Effector memory CD4-positive, alpha-beta T cell (primary cell): Measurements from ENCODE around the gene SCNN1B.
"Not testable (repeated sequence)": the region's sequence is repeated elsewhere in the genome, so short reads cannot be mapped to it uniquely, and the experiment has no call there.

ENCODE experiments used
- DNase-seq, 3 donors: peaks; one replicate each; pipeline ENCODE4 v3.0.0-alpha.2; 2020
- H3K27ac ChIP-seq: 2 replicates; pipeline ENCODE4 v1.7.0; 2013; ENCODE audit warnings: mild to moderate bottlenecking, low read length, moderate library complexity; ENCODE audit not compliant: insufficient read depth, poor library complexity, severe bottlenecking
- H3K27me3 ChIP-seq: replicated peaks from 2 replicates; pipeline ENCODE4 v1.7.0; 2013; ENCODE audit warnings: mild to moderate bottlenecking, low read length; ENCODE audit not compliant: insufficient read depth, control insufficient read depth, poor library complexity, severe bottlenecking
- H3K36me3 ChIP-seq: 2 replicates; pipeline ENCODE4 v1.7.0; 2013; ENCODE audit warnings: mild to moderate bottlenecking, low read length, moderate library complexity; ENCODE audit not compliant: control insufficient read depth, insufficient read depth
- H3K4me1 ChIP-seq: 2 replicates; pipeline ENCODE4 v1.7.0; 2013; ENCODE audit warnings: low read length, mild to moderate bottlenecking; ENCODE audit not compliant: control insufficient read depth, insufficient read depth, poor library complexity, severe bottlenecking
- H3K4me3 ChIP-seq: 2 replicates; pipeline ENCODE4 v1.7.0; 2013; ENCODE audit warnings: low read length, low read depth, mild to moderate bottlenecking; ENCODE audit not compliant: insufficient read depth, poor library complexity, severe bottlenecking
- H3K9me3 ChIP-seq: 2 replicates; pipeline ENCODE4 v1.7.0; 2013; ENCODE audit warnings: mild to moderate bottlenecking, low read length, moderate library complexity; ENCODE audit not compliant: control insufficient read depth

Gene SCNN1B

DNA sequence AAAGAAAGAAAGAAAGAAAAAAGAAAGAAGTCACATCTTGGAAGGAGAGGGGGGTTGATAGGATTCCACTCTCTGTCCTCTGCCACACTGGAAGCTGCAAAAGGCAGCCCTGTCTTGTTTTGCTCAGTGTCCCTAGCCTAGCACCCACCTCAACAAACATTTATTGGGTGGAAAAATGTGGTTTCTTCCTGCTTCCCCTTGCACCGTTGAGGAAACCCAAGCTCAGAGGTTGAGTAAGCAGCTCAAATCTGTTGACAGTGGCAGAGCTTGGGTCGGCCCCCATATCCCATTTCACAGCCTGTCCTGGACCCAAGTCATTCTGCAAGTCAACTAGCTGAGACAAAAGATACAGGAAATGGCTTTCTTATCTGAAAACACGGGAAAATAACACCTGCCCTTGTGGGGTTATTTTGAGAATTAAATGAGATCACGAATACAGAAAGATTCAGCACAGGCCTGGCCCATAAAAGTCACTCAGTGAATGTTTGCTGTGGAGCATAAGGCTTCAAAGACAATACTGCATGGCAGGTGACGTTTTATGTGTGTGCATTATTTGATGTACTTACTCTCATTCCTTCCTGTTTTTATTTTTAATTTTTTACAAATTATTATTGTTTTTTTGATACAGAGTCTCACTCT lies 63.6 kb downstream of the SCNN1B start:
- Histone ChIP-seq H3K36me3 (no peaks in the 10 kb centered on the region), H3K27me3 (no peaks in the 10 kb centered on the region), H3K4me3 (no peak overlapping the region), H3K4me1 (no peaks in the 10 kb centered on the region), H3K9me3 (no peaks in the 10 kb centered on the region), H3K27ac (no peak overlapping the region)
- no peak for DNase-seq

DNA sequence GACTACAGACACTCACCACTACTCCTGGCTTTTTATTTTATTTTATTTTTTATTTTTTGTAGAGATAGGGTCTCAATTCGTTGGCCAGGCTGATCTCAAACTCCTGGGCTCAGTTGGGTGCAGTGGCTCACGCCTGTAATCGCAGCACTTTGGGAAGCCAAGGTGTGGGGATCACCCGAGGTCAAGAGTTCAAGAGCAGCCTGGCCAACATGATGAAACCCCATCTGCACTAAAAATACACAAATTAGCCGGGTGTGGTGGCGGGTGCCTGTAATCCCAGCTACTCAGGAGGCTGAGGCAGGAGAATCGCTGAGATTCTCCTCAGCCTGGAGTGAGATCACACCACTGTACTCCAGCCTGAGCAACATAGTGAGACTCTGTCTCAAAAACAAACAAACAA lies 64.2 kb downstream of the SCNN1B start:
- not testable (repeated sequence) for DNase-seq, H3K36me3 ChIP-seq, H3K27me3 ChIP-seq, H3K4me3 ChIP-seq, H3K27ac ChIP-seq, H3K9me3 ChIP-seq, H3K4me1 ChIP-seq

DNA sequence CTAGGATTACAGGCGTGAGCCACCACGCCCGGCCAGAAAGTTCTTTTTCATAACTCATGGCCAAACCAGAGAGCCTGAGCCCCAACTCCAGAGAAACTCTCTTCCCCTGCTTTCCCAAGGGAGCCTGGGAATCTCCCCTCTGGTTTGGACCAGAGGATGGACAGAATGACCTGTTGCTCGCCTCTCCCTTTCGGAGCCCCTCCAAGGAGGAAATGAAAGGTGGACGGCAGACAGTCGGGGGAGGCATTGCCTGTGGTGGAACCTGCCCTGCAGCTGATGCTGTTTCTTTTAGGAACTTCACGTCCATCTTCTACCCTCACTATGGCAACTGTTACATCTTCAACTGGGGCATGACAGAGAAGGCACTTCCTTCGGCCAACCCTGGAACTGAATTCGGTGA lies 65.5 kb downstream of the SCNN1B start:
- no peak overlapping the region for H3K4me3 ChIP-seq
- no peak overlapping the region for H3K27ac ChIP-seq
- DNase-seq, result no peak
- no peaks in the 10 kb centered on the region for H3K4me1 ChIP-seq
- H3K27me3 ChIP-seq, result no peaks in the 10 kb centered on the region
- H3K9me3 ChIP-seq, result no peaks in the 10 kb centered on the region
- H3K36me3 ChIP-seq, result no peaks in the 10 kb centered on the region

DNA sequence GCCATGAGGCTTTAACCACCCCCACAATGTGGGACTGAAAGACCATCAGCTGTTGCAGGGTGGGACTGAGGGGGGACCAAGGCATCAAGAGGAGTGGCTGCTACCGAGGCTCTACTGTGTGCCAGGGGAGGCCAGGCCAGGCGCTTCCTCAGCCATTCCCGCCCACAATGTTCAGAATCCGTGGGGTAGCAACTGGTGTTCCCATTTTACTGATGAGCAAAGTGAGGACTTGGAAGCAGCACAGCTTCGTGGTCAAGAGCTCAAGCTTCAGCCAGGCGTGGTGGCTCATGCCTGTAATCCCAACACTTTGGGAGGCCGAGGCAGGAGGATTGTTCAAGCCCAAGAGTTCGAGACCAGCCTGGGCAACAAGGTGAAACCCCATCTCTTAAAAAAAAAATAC lies 65.9 kb downstream of the SCNN1B start:
- DNase-seq, result no peak
- Histone ChIP-seq H3K36me3 (no peaks in the 10 kb centered on the region), H3K4me1 (no peaks in the 10 kb centered on the region), H3K9me3 (no peaks in the 10 kb centered on the region), H3K4me3 (no peak overlapping the region), H3K27ac (no peak overlapping the region), H3K27me3 (no peaks in the 10 kb centered on the region)

DNA sequence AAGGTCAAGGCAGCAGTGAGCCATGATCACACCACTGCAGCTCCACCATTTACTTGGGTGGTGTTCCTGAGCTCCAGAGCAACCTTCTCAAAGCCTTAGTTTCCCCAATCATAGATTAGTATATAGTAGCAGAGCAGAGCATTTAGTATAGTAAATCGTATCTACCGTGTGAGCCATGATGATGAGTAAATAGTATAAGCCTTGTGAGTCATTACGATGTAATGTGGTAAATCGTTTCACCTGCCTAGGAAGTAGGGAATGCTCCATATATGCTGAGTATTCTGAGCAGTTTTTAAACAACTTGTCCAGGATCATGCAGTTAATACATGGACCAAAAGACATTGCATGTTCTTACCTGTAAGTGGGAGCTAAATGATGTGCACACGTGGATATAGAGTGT lies 66.4 kb downstream of the SCNN1B start:
- Histone ChIP-seq H3K27me3 (no peaks in the 10 kb centered on the region), H3K27ac (no peak overlapping the region), H3K4me1 (no peaks in the 10 kb centered on the region), H3K9me3 (no peaks in the 10 kb centered on the region), H3K36me3 (no peaks in the 10 kb centered on the region), H3K4me3 (no peak overlapping the region)
- no peak for DNase-seq

DNA sequence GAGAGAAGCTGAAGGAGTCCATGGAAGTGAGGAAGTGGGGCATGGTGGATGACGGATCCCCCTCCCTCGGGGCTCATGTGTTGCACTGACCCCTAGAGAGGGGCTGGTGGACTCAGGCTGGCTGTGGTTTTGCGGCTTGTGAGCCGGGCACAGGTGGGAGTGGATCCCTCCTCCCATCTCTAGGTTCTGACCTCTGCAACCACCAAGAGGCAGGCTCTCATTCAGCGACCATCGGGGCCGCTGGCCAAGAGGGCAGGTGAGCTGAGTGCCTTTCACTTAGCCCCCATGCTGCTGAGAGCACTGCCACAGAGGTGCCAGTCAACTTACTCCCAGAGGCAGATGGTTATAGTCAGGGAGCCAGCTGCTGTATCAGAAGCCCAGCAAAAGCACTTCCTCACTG lies 67.3 kb downstream of the SCNN1B start:
- H3K27ac ChIP-seq, result no peak overlapping the region
- no peak overlapping the region for H3K4me3 ChIP-seq
- no peaks in the 10 kb centered on the region for H3K9me3 ChIP-seq
- no peaks in the 10 kb centered on the region for H3K36me3 ChIP-seq
- no peaks in the 10 kb centered on the region for H3K4me1 ChIP-seq
- DNase-seq, result no peak
- no peaks in the 10 kb centered on the region for H3K27me3 ChIP-seq

DNA sequence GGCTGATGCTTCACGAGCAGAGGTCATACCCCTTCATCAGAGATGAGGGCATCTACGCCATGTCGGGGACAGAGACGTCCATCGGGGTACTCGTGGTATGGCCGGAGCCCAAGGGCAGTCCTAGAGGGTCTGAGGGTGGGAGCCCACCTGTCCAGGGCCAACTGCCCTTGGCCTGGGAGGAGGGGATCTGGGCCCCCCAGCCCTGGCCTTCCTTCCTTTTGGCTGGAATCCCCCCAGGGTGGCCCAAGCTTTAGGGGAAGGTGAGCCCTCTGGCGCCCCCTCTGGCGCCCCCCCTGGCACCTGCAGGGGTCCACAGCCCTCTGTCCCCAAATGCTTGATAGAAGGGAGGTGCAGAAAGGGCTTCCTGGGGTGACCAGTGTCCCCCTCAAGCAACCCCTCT lies 69.3 kb downstream of the SCNN1B start:
- Histone ChIP-seq H3K4me1 (no peaks in the 10 kb centered on the region), H3K27me3 (no peaks in the 10 kb centered on the region), H3K9me3 (no peaks in the 10 kb centered on the region), H3K27ac (no peak overlapping the region), H3K36me3 (no peaks in the 10 kb centered on the region), H3K4me3 (no peak overlapping the region)
- no peak for DNase-seq

DNA sequence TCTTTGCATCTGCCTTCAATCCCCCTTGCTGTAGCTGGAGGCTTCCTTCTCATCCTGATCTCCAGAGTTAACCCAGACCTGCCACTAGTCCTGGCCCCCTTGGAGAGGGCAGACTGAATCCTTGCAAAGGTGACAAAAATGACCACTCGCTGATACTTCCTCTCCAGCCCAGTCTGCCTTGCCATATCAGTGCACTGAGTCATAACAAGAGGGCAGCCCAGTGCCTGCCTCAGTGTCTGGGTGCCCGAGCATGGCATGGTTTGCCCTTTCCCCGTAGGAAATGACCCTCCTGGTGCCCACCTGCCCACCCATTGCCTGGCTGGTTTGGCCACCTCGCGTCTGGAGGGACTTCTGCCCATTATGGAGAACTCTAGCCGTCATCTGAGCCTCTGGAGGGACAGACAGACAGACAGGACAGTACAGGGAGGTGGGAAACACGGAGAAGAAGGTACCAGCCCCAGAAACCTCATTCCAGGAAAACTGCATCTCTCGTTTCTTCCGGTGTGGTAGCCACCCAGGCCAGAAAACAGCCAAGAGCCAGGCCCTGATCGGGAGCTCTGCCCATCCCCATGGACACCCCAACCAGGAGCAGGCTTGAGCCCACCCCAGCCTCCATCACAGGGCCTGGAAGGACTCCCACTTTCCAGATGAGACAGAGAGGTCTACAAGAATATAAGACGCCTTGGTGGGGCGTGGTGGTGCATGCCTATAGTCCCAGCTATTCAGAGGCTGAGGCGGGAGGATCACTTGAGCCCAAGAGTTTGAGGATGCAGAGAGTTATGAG lies 71.5 kb downstream of the SCNN1B start:
- no peak overlapping the region for H3K27ac ChIP-seq
- H3K4me3 ChIP-seq, result no peak overlapping the region
- no peaks in the 10 kb centered on the region for H3K27me3 ChIP-seq
- no peak for DNase-seq
- H3K4me1 ChIP-seq, result no peaks in the 10 kb centered on the region
- H3K9me3 ChIP-seq, result no peaks in the 10 kb centered on the region
- no peaks in the 10 kb centered on the region for H3K36me3 ChIP-seq

DNA sequence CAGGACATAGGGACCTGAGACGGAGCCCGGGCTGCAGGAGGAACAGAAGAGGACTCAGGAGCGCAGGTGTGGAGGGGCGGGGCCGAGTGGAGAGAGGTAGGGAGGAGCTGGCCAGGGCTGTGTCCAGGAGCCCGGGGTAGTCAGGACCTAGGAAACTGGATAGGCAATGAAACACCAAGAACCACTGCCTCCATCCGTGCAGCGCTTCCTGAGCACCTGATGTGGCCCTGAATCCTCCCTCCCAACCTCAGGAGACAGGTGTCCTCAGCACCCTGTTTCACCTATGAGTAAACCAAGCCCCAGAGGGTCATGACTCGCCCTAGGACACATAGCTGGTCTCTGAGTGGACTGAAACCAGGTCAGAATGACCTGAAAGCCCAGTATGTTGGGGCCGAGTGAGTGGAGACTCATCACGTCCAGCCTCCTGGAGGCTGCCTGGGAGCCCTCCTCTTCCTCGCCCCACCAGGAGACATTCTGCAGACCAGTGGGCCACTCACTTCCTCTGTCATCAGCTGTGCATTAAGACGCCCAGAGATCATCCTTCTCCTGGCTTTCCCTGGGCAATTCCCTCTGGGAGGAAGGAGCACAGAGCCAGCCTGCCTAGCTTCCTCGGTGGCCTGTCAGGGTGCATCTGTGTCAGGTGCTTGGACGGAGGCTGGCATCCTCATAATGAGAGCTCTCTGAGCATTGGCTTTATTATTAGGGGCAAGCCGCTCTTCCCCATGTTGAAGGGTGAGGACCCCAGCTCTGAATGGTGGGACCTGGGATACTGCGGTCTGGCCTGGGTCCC lies 72.8 kb downstream of the SCNN1B start:
- DNase-seq, result no peak
- Histone ChIP-seq H3K27ac (no peak overlapping the region), H3K27me3 (no peaks in the 10 kb centered on the region), H3K9me3 (no peaks in the 10 kb centered on the region), H3K4me3 (no peak overlapping the region), H3K4me1 (no peaks in the 10 kb centered on the region), H3K36me3 (no peaks in the 10 kb centered on the region)

DNA sequence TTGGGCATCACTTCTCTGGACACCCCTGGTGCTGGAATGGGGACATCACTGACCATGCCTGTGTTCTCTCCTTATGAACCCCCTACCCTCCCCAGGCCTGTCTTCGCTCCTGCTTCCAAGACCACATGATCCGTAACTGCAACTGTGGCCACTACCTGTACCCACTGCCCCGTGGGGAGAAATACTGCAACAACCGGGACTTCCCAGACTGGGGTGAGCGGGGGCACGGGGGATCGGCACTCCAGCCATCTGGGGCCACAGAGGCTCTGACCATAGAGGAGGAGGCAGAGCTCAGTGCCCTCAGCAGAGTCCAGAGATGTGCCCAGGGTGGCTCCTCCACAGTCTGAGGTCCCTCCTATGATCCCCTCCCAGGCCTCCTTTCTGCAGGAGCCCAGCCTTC lies 73.5 kb downstream of the SCNN1B start:
- Histone ChIP-seq H3K9me3 (no peaks in the 10 kb centered on the region), H3K36me3 (no peaks in the 10 kb centered on the region), H3K4me3 (no peak overlapping the region), H3K27ac (no peak overlapping the region), H3K27me3 (no peaks in the 10 kb centered on the region), H3K4me1 (no peaks in the 10 kb centered on the region)
- DNase-seq, result no peak
